Measurements from ENCODE around the gene LRRC1. TPM values are rescaled to one million over a fixed set of nuclear protein-coding genes. Genes with fewer than 3 reads are reported as not detected.

Gene LRRC1
- total and polyA plus RNA-seq, 2 experiments from 2014 or later, result 9.1 to 11.4 TPM

DNA sequence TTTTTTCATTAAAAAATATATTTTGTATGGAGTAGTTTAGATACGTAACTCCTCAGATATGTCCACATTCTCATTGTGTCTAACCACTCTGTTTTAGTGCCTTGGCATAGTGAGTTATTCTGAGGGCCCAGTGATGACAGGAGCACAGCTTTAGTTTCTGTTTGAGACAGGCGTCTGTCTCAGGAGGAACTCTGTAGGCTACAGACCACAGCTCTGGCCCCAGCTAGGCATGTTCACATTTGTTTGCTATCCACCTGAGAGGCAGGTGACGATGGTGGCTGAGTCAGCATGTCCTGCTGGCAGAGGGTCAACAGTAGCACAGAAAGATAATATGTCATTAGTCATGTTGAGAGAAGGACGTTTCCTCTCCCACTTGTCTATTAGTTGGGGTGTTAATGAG, 16.3 kb downstream of the LRRC1 start:
- H3K27ac ChIP-seq, result peak overlapping the region; percentile 55
- TF ChIP-seq, protein P1, sequence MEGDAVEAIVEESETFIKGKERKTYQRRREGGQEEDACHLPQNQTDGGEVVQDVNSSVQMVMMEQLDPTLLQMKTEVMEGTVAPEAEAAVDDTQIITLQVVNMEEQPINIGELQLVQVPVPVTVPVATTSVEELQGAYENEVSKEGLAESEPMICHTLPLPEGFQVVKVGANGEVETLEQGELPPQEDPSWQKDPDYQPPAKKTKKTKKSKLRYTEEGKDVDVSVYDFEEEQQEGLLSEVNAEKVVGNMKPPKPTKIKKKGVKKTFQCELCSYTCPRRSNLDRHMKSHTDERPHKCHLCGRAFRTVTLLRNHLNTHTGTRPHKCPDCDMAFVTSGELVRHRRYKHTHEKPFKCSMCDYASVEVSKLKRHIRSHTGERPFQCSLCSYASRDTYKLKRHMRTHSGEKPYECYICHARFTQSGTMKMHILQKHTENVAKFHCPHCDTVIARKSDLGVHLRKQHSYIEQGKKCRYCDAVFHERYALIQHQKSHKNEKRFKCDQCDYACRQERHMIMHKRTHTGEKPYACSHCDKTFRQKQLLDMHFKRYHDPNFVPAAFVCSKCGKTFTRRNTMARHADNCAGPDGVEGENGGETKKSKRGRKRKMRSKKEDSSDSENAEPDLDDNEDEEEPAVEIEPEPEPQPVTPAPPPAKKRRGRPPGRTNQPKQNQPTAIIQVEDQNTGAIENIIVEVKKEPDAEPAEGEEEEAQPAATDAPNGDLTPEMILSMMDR (IDR thresholded peaks at IDR 0.05; ENCODE audit: low read depth, low read length), result no peak
- DNase-seq (ENCODE audit: low read depth in 1 of 2, low spot score in 1 of 2), result peak in 1 of 2 donors; percentile 38

GRCh38 chr6:53811746-53812145, 16.9 kb downstream of the LRRC1 start:
- TF ChIP-seq, protein P1 (IDR thresholded peaks at IDR 0.05; ENCODE audit: low read depth, low read length), result no peak
- Histone ChIP-seq H3K27ac (peak overlapping the region; percentile 55), H3K9me3 (ENCODE audit: low read depth) (no peaks in the 10 kb centered on the region), H3K27me3 (no peaks in the 10 kb centered on the region), H3K36me3 (no peaks in the 10 kb centered on the region), H3K4me3 (no peak overlapping the region), H3K4me1 (ENCODE audit: low read depth) (peaks cover 9% of the 10 kb centered on the region)
- DNase-seq (ENCODE audit: low read depth in 1 of 2, low spot score in 1 of 2), result no peak

More for the DNA sequence above, 16.3 kb downstream of the LRRC1 start:
- H3K27me3 ChIP-seq, result no peaks in the 10 kb centered on the region
- H3K9me3 ChIP-seq (ENCODE audit: low read depth), result no peaks in the 10 kb centered on the region
- H3K4me1 ChIP-seq (ENCODE audit: low read depth), result peaks cover 9% of the 10 kb centered on the region
- H3K4me3 ChIP-seq, result no peak overlapping the region
- no peaks in the 10 kb centered on the region for H3K36me3 ChIP-seq

DNA sequence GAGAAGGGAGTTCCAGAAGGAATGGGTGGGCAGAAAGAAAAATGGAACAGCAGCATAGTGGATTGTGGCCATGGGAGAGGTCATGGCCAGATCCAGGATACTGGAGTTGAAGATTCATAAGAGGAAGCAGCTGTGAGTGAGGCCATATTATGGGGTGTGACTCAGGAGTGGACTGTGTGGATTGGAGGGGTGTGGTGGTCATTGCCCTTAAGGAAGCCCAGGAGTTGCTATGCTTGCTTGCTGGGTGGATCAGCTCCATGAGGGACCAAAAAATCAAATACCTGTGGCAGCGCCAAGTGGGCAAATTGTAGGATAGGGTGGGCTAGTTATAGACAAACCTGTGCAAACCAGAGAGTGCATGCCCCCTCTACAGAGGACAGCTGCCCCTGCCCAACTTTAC, 18.3 kb downstream of the LRRC1 start:
- DNase-seq (ENCODE audit: low read depth in 1 of 2, low spot score in 1 of 2), result no peak
- no peaks in the 10 kb centered on the region for H3K36me3 ChIP-seq
- no peak overlapping the region for H3K27ac ChIP-seq
- peaks cover 9% of the 10 kb centered on the region for H3K4me1 ChIP-seq (ENCODE audit: low read depth)
- no peak overlapping the region for H3K4me3 ChIP-seq
- no peaks in the 10 kb centered on the region for H3K27me3 ChIP-seq
- no peaks in the 10 kb centered on the region for H3K9me3 ChIP-seq (ENCODE audit: low read depth)
- TF ChIP-seq, protein P1 (IDR thresholded peaks at IDR 0.05; ENCODE audit: low read depth, low read length), result no peak

DNA sequence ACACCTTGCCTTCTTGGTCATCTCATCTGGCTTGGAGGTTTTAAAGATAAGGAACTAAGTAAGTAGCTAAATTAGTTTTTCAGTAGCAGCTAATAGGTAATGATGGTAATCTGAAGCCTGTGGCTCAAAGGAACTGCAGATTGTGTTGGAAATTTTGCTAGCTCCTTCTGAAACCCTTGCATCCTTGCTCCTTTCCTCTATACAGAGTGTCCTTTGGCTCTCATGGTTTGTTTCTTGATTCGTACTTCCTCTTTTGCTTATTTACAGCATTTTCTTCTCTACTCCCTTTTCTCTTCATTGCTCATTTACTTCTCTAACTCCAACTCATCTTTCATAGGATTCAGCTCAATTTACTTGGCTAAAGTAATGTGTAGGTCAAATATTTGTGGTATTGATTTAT, 19.0 kb downstream of the LRRC1 start:
- H3K4me3 ChIP-seq, result no peak overlapping the region
- no peak overlapping the region for H3K27ac ChIP-seq
- no peaks in the 10 kb centered on the region for H3K36me3 ChIP-seq
- TF ChIP-seq, protein P1 (IDR thresholded peaks at IDR 0.05; ENCODE audit: low read depth, low read length), result no peak
- peaks cover 12% of the 10 kb centered on the region for H3K4me1 ChIP-seq (ENCODE audit: low read depth)
- no peaks in the 10 kb centered on the region for H3K9me3 ChIP-seq (ENCODE audit: low read depth)
- H3K27me3 ChIP-seq, result no peaks in the 10 kb centered on the region
- no peak for DNase-seq (ENCODE audit: low read depth in 1 of 2, low spot score in 1 of 2)

- Histone ChIP-seq H3K9me3 (ENCODE audit: low read depth) (no peaks in the 10 kb centered on the region), H3K27me3 (no peaks in the 10 kb centered on the region), H3K36me3 (no peaks in the 10 kb centered on the region), H3K4me3 (no peak overlapping the region), H3K27ac (no peak overlapping the region), H3K4me1 (ENCODE audit: low read depth) (peaks cover 17% of the 10 kb centered on the region)
- DNase-seq (ENCODE audit: low read depth in 1 of 2, low spot score in 1 of 2), result no peak
- TF ChIP-seq, protein P1 (IDR thresholded peaks at IDR 0.05; ENCODE audit: low read depth, low read length), result no peak
Measured at GRCh38 chr6:53814353-53814752, 19.5 kb downstream of the LRRC1 start.

All from cardiac muscle cell (in vitro differentiated cells and primary cell).